Measurements from ENCODE around the gene RNF157. TPM values are rescaled to one million over a fixed set of nuclear protein-coding genes. Genes with fewer than 3 reads are reported as not detected.

The RNF157 gene
- total and polyA plus RNA-seq, 2 experiments from 2014 or later = 5.0 to 8.6 TPM

GRCh38 chr17:76131692-76132573 lies 108.4 kb downstream of the RNF157 start:
- Histone ChIP-seq H3K9me2 (replicated peaks; ENCODE audit: insufficient read depth) (no peaks in the 10 kb centered on the region), H3K4me1 (ENCODE audit: insufficient read depth) (peaks cover 14% of the 10 kb centered on the region), H3K36me3 (replicated peaks; ENCODE audit: insufficient read depth, low read depth) (no peaks in the 10 kb centered on the region), H3K79me2 (no peaks in the 10 kb centered on the region), H3K4me2 (peak overlapping the region; percentile 38), H3K27ac (peak overlapping the region; percentile 44), H4K20me1 (ENCODE audit: insufficient read depth, poor library complexity, severe bottlenecking) (no peaks in the 10 kb centered on the region), H2AFZ (no peak overlapping the region), H3K27me3 (peaks cover 43% of the 10 kb centered on the region), H3K9me3 (ENCODE audit: low read depth) (no peaks in the 10 kb centered on the region), H3K4me3 (no peak overlapping the region)
- no peak for DNase-seq (ENCODE audit: low spot score)
- TF ChIP-seq EZH2 (IDR thresholded peaks at IDR 0.05; ENCODE audit: borderline replicate concordance) (no peak), EZH2phosphoT487 (IDR thresholded peaks at IDR 0.05; ENCODE audit: low read depth, severe bottlenecking, unreplicated experiment) (no peak), CTCF (IDR thresholded peaks at IDR 0.05; ENCODE audit: poor library complexity) (no peak)
- WGBS (ENCODE audit: low lambda C conversion rate, missing lambda C conversion rate) = 38% methylated on average over 16 of the region's 21 CpGs

GRCh38 chr17:76131051-76131691 lies 109.1 kb downstream of the RNF157 start:
- Histone ChIP-seq H3K36me3 (replicated peaks; ENCODE audit: insufficient read depth, low read depth) (no peaks in the 10 kb centered on the region), H3K27me3 (peaks cover 38% of the 10 kb centered on the region), H3K9me3 (ENCODE audit: low read depth) (no peaks in the 10 kb centered on the region), H4K20me1 (ENCODE audit: insufficient read depth, poor library complexity, severe bottlenecking) (no peaks in the 10 kb centered on the region), H3K9me2 (replicated peaks; ENCODE audit: insufficient read depth) (no peaks in the 10 kb centered on the region), H3K27ac (no peak overlapping the region), H3K4me2 (no peak overlapping the region), H3K4me1 (ENCODE audit: insufficient read depth) (peaks cover 14% of the 10 kb centered on the region), H3K79me2 (no peaks in the 10 kb centered on the region), H2AFZ (no peak overlapping the region), H3K4me3 (no peak overlapping the region)
- TF ChIP-seq EZH2phosphoT487 (IDR thresholded peaks at IDR 0.05; ENCODE audit: low read depth, severe bottlenecking, unreplicated experiment) = no peak
- no peak for TF ChIP-seq CTCF (IDR thresholded peaks at IDR 0.05; ENCODE audit: poor library complexity)
- TF ChIP-seq EZH2 (IDR thresholded peaks at IDR 0.05; ENCODE audit: borderline replicate concordance) = no peak
- WGBS (ENCODE audit: low lambda C conversion rate, missing lambda C conversion rate) = 52% methylated on average over 18 of the region's 21 CpGs
- no peak for DNase-seq (ENCODE audit: low spot score)

- H3K27me3 ChIP-seq = peaks cover 36% of the 10 kb centered on the region
- WGBS (ENCODE audit: low lambda C conversion rate, missing lambda C conversion rate) = 64% methylated on average over 13 of the region's 13 CpGs
- no peaks in the 10 kb centered on the region for H3K36me3 ChIP-seq (replicated peaks; ENCODE audit: insufficient read depth, low read depth)
- H3K4me2 ChIP-seq = no peak overlapping the region
- H3K79me2 ChIP-seq = no peaks in the 10 kb centered on the region
- H3K9me3 ChIP-seq (ENCODE audit: low read depth) = no peaks in the 10 kb centered on the region
- no peak overlapping the region for H3K4me3 ChIP-seq
- TF ChIP-seq EZH2phosphoT487 (IDR thresholded peaks at IDR 0.05; ENCODE audit: low read depth, severe bottlenecking, unreplicated experiment) = no peak
- no peak for TF ChIP-seq EZH2 (IDR thresholded peaks at IDR 0.05; ENCODE audit: borderline replicate concordance)
- H3K9me2 ChIP-seq (replicated peaks; ENCODE audit: insufficient read depth) = no peaks in the 10 kb centered on the region
- H4K20me1 ChIP-seq (ENCODE audit: insufficient read depth, poor library complexity, severe bottlenecking) = no peaks in the 10 kb centered on the region
- no peak for DNase-seq (ENCODE audit: low spot score)
- H3K27ac ChIP-seq = no peak overlapping the region
- peaks cover 14% of the 10 kb centered on the region for H3K4me1 ChIP-seq (ENCODE audit: insufficient read depth)
- H2AFZ ChIP-seq = no peak overlapping the region
Measured at GRCh38 chr17:76130473-76130872, 109.8 kb downstream of the RNF157 start.

GRCh38 chr17:76125922-76126321 lies 114.4 kb downstream of the RNF157 start:
- no peaks in the 10 kb centered on the region for H3K9me3 ChIP-seq (ENCODE audit: low read depth)
- no peak overlapping the region for H3K4me2 ChIP-seq
- H3K9me2 ChIP-seq (replicated peaks; ENCODE audit: insufficient read depth) = no peaks in the 10 kb centered on the region
- 100% methylated on average over 1 of the region's 1 CpG for WGBS (ENCODE audit: low lambda C conversion rate, missing lambda C conversion rate)
- no peaks in the 10 kb centered on the region for H3K79me2 ChIP-seq
- H4K20me1 ChIP-seq (ENCODE audit: insufficient read depth, poor library complexity, severe bottlenecking) = no peaks in the 10 kb centered on the region
- no peak for DNase-seq (ENCODE audit: low spot score)
- H2AFZ ChIP-seq = no peak overlapping the region
- no peak overlapping the region for H3K27ac ChIP-seq
- no peak overlapping the region for H3K4me3 ChIP-seq
- H3K36me3 ChIP-seq (replicated peaks; ENCODE audit: insufficient read depth, low read depth) = no peaks in the 10 kb centered on the region
- H3K4me1 ChIP-seq (ENCODE audit: insufficient read depth) = peaks cover 3% of the 10 kb centered on the region
- peaks cover 2% of the 10 kb centered on the region for H3K27me3 ChIP-seq
- TF ChIP-seq EZH2 (IDR thresholded peaks at IDR 0.05; ENCODE audit: borderline replicate concordance) (no peak), EZH2phosphoT487 (IDR thresholded peaks at IDR 0.05; ENCODE audit: low read depth, severe bottlenecking, unreplicated experiment) (no peak), CTCF (IDR thresholded peaks at IDR 0.05; ENCODE audit: poor library complexity) (no peak)

Data from hepatocyte (in vitro differentiated cells).